22Rv1 (cell line): Measurements from ENCODE around the gene TMTC3.

Source experiments
- ZFX ChIP-seq: fragments of 450-650 bp; IDR thresholded peaks from 2 replicates; pipeline ENCODE4 v1.6.1; 2017; ENCODE audit warnings: antibody characterized with exemption, borderline replicate concordance
- TF ChIP-seq, protein P1 (sequence below): fragments of 450-650 bp; IDR thresholded peaks from 2 replicates; pipeline ENCODE4 v1.5.1; 2017; ENCODE audit warnings: mild to moderate bottlenecking

DNA sequence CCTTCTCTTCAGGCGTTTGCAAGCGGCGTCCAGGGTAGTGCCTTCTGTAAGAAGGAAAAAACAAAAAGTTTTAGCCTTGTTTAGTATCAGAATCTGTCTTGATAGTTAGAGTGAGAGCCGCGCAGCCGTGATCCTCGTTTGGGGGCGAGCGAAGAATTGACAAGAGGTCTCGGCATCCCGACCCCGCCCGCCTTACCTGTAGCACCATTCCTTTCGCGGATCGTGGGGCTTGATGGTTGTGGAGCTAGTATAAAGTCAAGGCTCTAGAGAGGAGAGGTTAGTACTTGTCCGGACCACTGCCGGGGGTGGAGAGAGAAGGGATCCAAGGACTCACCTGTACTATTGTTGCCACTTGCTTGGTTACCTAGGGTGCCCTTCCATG, 494 bp downstream of the TMTC3 start:
- TF ChIP-seq, protein P1, sequence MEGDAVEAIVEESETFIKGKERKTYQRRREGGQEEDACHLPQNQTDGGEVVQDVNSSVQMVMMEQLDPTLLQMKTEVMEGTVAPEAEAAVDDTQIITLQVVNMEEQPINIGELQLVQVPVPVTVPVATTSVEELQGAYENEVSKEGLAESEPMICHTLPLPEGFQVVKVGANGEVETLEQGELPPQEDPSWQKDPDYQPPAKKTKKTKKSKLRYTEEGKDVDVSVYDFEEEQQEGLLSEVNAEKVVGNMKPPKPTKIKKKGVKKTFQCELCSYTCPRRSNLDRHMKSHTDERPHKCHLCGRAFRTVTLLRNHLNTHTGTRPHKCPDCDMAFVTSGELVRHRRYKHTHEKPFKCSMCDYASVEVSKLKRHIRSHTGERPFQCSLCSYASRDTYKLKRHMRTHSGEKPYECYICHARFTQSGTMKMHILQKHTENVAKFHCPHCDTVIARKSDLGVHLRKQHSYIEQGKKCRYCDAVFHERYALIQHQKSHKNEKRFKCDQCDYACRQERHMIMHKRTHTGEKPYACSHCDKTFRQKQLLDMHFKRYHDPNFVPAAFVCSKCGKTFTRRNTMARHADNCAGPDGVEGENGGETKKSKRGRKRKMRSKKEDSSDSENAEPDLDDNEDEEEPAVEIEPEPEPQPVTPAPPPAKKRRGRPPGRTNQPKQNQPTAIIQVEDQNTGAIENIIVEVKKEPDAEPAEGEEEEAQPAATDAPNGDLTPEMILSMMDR = no peak
- TF ChIP-seq ZFX = no peak
